ENCODE data around the gene SORCS2. TPM values are rescaled to one million over a fixed set of nuclear protein-coding genes. Genes with fewer than 3 reads are reported as not detected.

The SORCS2 gene
- total RNA-seq, 1 donor from 2014 or later = 29.5 TPM

GRCh38 chr4:7608046-7608445 lies 415.7 kb downstream of the SORCS2 start:
- DNase-seq = no peak
- H3K27me3 Mint-ChIP-seq (ENCODE audit: unreplicated experiment) = peaks cover 6% of the 10 kb centered on the region

DNA sequence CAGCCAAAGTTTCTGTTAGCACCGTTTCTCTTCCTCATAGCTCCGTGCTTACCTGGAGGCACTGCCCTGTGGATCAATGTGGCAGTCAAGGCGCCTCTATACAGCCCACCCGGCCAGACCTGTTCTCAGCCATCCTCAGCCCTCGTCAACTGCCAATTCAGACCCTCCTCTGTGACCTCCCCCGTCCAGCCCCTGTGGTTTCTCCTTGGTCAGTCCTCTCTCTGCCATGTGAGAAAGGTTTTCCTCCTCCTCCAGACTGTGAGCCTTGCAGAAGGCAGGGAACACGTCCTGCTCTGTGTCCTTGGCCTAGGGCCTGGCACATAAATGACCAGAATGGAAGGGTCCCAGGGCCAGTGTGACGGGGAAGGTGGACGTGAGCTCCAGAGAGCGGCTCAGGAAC lies 417.0 kb downstream of the SORCS2 start:
- Mint-ChIP-seq H3K4me3 (ENCODE audit: unreplicated experiment) (no peak overlapping the region), H3K27ac (ENCODE audit: unreplicated experiment) (no peak overlapping the region), H3K4me1 (ENCODE audit: low read depth, unreplicated experiment) (peaks cover 2% of the 10 kb centered on the region), H3K27me3 (ENCODE audit: unreplicated experiment) (peaks cover 6% of the 10 kb centered on the region), H3K36me3 (ENCODE audit: unreplicated experiment) (peaks cover 20% of the 10 kb centered on the region), H3K9me3 (ENCODE audit: unreplicated experiment) (peaks cover 6% of the 10 kb centered on the region)
- DNase-seq = no peak
- no peak for TF ChIP-seq CTCF (IDR thresholded peaks at IDR 0.05; ENCODE audit: partially characterized antibody, unreplicated experiment)

More at GRCh38 chr4:7608046-7608445, 415.7 kb downstream of the SORCS2 start:
- Mint-ChIP-seq H3K9me3 (ENCODE audit: unreplicated experiment) (peaks cover 10% of the 10 kb centered on the region), H3K27ac (ENCODE audit: unreplicated experiment) (no peak overlapping the region), H3K4me1 (ENCODE audit: low read depth, unreplicated experiment) (peaks cover 2% of the 10 kb centered on the region), H3K4me3 (ENCODE audit: unreplicated experiment) (no peak overlapping the region), H3K36me3 (ENCODE audit: unreplicated experiment) (peaks cover 31% of the 10 kb centered on the region)
- no peak for TF ChIP-seq CTCF (IDR thresholded peaks at IDR 0.05; ENCODE audit: partially characterized antibody, unreplicated experiment)

DNA sequence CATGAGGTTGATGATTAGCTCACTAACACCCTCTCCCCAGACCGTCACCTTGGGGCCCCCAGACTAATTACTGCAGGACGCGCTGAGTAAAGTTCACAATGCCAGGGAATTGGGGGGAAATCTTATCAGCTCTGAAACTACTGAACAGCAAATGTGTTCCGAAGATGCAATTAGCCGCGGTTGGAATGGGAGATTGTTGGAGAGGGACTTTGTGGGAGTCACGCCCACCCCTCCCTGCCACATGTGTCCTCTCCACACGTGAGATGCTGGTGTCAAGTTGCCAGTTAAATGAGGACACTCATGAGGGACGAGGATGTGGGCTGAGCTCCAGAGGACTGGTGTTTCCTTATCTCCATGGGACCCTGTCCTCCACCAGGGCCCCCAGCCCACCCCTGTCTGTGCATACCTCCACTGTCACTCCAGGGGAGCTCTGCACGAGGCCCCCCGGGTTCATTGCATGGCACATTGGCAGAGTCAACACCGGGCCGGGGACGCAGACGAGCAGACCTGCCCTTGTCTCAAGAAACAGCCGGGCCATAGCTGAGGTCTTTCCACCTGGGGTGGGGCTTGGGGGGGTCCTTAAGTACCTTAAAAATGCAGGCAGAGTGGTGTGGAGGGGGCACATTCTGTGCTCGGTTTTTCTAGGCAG lies 417.8 kb downstream of the SORCS2 start:
- Mint-ChIP-seq H3K4me1 (ENCODE audit: low read depth, unreplicated experiment) (peaks cover 2% of the 10 kb centered on the region), H3K27ac (ENCODE audit: unreplicated experiment) (no peak overlapping the region), H3K27me3 (ENCODE audit: unreplicated experiment) (peaks cover 6% of the 10 kb centered on the region), H3K4me3 (ENCODE audit: unreplicated experiment) (peak overlapping the region; percentile 34), H3K36me3 (ENCODE audit: unreplicated experiment) (peaks cover 14% of the 10 kb centered on the region), H3K9me3 (ENCODE audit: unreplicated experiment) (peaks cover 3% of the 10 kb centered on the region)
- no peak for TF ChIP-seq CTCF (IDR thresholded peaks at IDR 0.05; ENCODE audit: partially characterized antibody, unreplicated experiment)
- no peak for DNase-seq

DNA sequence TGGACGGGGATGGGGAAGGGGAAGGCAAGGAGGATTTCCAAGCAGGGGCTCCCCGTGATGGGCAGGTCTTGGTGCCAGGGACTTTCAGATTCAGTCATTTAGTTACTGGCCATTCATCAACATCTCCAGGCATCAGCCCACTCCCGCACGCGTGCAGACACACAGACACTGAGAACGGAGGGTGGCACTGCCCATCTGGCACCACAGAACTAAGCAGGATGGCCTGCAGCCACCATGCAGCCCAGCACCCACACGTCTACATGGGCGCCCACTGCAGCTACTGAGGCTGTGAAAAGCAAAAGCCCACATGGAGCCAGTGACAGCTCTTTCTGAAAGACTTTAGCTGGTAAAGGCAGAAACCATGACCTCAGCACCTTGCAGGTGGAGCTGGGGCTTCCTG lies 418.5 kb downstream of the SORCS2 start:
- Mint-ChIP-seq H3K4me3 (ENCODE audit: unreplicated experiment) (peak overlapping the region; percentile 34), H3K27me3 (ENCODE audit: unreplicated experiment) (peaks cover 6% of the 10 kb centered on the region), H3K9me3 (ENCODE audit: unreplicated experiment) (peaks cover 3% of the 10 kb centered on the region), H3K4me1 (ENCODE audit: low read depth, unreplicated experiment) (peaks cover 2% of the 10 kb centered on the region), H3K27ac (ENCODE audit: unreplicated experiment) (no peak overlapping the region), H3K36me3 (ENCODE audit: unreplicated experiment) (peaks cover 13% of the 10 kb centered on the region)
- no peak for DNase-seq
- no peak for TF ChIP-seq CTCF (IDR thresholded peaks at IDR 0.05; ENCODE audit: partially characterized antibody, unreplicated experiment)

GRCh38 chr4:7612311-7612897 lies 420.1 kb downstream of the SORCS2 start:
- no peak overlapping the region for H3K4me3 Mint-ChIP-seq (ENCODE audit: unreplicated experiment)
- H3K36me3 Mint-ChIP-seq (ENCODE audit: unreplicated experiment) = peaks cover 6% of the 10 kb centered on the region
- DNase-seq = no peak
- TF ChIP-seq CTCF (IDR thresholded peaks at IDR 0.05; ENCODE audit: partially characterized antibody, unreplicated experiment) = no peak
- peaks cover 4% of the 10 kb centered on the region for H3K9me3 Mint-ChIP-seq (ENCODE audit: unreplicated experiment)
- H3K4me1 Mint-ChIP-seq (ENCODE audit: low read depth, unreplicated experiment) = peaks cover 2% of the 10 kb centered on the region
- no peak overlapping the region for H3K27ac Mint-ChIP-seq (ENCODE audit: unreplicated experiment)
- H3K27me3 Mint-ChIP-seq (ENCODE audit: unreplicated experiment) = peaks cover 11% of the 10 kb centered on the region
